Endometrial microvascular endothelial cells (primary cell): ENCODE results near the gene FAM107B. TPM values are rescaled to one million over a fixed set of nuclear protein-coding genes. Genes with fewer than 3 reads are reported as not detected.

Experiments
- in situ Hi-C: cut with HindIII; loops from 2 replicates; pipeline ENCODE4 v1.10.0; 2017; ENCODE audit warnings: low sequenced_read_pairs, low pct_unique_long_range_greater_than_20kb; ENCODE audit errors: inconsistent ontology term
- total RNA-seq: library from RNA; depleted of rRNA; stranded (reverse); fragments of >200 nt; gene quantifications from one replicate; pipeline ENCODE4 v1.2.3, GENCODE V29; 2015; ENCODE audit errors: inconsistent ontology term

Gene FAM107B
- total RNA-seq, 1 donor from 2014 or later, result 77.7 TPM

DNA sequence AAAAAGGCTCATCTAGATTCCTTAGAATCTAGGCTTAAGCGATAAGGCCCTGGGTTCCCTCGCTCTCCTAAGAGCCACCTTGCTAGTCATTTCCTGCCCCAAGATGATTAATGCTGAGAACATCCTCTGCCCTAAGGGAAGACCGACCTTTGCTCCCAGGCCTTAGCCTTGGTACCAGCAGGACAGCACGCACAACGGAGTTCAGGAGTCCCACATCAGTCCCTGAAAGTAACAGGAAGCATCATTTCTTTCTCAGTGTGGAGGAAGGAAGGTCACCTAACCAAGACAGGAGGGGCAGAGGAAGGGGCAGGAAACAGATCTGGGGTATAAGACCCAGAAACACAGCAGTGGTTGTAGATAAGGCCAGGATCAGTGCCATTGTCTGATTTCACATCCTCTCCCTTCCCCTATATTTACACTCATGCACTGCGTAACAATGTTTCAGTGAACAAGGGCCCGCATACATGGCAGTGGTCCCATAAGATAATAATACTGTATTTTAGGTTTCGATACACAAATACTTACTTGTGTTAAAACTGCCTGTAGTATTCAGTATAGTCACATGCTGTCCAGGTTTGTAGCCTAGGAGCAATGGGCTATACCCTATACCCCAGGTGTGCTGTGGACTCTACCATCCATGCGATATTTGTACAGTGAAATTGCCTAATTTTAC, 8.1 kb upstream of the FAM107B start:
- in situ Hi-C loops, result loop anchor here (25.0 kb wide), 1 partner anchor 196 kb away; no protein-coding TSS in a partner anchor

GRCh38 chr10:14781763-14782162, 7.1 kb upstream of the FAM107B start:
- in situ Hi-C loops, result loop anchor here (25.0 kb wide), 1 partner anchor 194 kb away; no protein-coding TSS in a partner anchor

DNA sequence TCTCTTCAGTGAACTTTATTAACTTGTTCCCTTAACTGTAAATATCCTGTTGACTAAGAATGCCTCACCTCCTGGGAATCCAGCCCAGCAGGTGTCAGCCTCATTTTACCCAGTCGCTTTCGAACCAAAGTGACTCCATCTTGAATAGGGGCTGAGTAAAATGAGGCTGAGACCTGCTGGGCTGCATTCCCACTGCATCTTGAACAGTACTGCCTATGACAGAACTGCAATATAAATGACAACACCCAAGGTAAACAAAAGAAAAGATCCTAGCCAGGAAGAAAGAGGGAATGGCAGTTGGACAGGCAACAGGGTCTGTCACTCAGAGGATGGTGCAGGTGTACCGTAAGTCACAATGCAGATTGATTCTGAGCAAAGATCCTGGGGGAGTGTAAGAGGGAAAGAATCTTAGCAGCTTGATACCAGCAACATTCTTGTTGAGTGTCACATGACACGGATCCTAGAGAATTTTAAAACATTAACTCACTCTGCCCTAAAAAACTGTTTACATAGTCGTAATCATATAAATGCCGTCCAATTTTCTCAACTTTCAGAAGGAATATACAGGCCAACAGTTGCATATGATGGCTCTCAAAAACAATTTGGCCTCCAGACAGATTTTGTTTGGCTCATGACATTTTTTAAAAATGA, 4.4 kb upstream of the FAM107B start:
- in situ Hi-C loops, result loop anchor here (25.0 kb wide), 1 partner anchor 192 kb away; no protein-coding TSS in a partner anchor

GRCh38 chr10:14776546-14776945, 1.8 kb upstream of the FAM107B start:
- in situ Hi-C loops, result loop anchor here (25.0 kb wide), 1 partner anchor 189 kb away; no protein-coding TSS in a partner anchor

DNA sequence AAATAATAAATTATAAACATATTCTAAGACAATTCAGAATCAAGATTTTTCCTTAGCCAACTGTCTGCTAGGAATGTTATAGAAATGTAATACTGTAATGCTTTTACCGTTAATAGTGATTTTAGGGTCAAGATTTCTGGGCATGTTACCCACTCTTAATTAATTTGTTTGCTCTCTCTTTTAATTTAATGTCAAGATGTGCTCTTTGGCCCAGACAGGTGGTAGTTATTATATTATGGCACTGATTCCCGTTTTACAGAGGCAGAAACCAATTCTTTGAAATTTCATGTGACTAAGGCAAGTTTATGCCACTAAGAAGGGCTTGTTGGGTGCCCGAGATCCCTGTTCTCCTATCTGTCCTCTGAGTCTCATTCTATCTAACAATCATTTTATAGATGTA, 959 bp upstream of the FAM107B start:
- in situ Hi-C loops, result loop anchor here (25.0 kb wide), 1 partner anchor 188 kb away; no protein-coding TSS in a partner anchor

DNA sequence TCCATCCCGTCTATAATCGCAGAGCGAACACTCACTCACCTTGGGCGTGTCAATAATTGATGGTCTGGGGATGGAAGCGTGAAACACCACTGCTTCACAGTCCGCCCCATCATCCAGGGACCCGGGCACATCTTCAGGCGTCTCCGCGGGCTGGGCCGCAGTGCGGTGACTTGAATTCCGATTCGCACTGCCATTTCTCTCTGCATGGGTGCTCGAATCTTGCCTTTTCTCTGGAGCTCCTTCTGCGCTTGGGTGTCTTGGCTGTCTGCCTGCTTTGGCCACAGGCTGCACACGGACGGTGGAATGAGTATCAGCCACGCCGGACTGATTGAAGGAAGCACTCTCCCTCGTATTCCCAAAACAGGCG, 500 bp downstream of the FAM107B start:
- in situ Hi-C loops, result no loop called here

GRCh38 chr10:14773551-14774213, 1.0 kb downstream of the FAM107B start:
- in situ Hi-C loops, result no loop called here

- in situ Hi-C loops, result no loop called here
These were observed 2.3 kb downstream of the FAM107B start for GRCh38 chr10:14772399-14772798.

- in situ Hi-C loops, result no loop called here
These were observed 3.8 kb downstream of the FAM107B start for GRCh38 chr10:14770927-14771326.

- in situ Hi-C loops, result no loop called here
These were observed 13.3 kb downstream of the FAM107B start for GRCh38 chr10:14761372-14761771.

- in situ Hi-C loops, result no loop called here
These were observed 15.6 kb downstream of the FAM107B start for GRCh38 chr10:14758994-14759664.

DNA sequence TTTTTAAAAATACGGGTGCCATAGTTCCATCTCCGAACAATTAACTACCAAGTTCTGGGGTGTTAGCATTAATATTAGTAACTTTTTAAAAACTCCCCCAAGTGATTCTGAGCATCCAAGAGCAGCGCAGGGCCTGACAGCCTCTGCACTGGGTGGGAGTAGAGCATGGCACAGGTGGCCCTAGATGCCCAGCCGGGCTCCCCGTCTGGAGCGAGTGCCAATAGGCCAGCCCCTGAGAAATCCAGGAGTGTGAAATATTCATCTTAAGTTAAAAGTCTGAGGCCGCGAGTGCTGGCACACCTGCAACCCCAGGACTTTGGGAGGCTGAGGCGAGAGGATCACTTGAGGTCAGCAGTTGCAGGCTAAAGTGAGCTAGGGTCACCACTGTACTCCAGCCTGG, 16.2 kb downstream of the FAM107B start:
- in situ Hi-C loops, result no loop called here

DNA sequence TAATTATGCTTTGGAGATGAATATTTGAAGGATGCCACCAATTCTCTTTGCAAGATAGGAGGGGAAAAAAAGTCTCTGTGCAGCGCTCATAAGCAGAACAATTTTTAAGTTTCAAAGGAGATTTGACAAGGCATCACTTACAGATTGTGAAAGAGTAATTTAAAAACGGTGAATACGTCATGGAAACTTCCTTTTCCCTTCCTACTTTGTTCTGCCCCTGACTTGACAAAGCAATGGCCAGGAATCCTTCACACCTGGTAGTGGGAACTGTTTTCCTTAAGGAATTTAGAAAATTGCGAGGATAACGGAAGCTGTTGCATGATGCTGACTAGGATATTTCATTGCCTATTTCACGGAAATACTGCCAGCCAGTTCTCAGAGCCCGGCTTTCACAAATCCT, 16.7 kb downstream of the FAM107B start:
- in situ Hi-C loops, result no loop called here

DNA sequence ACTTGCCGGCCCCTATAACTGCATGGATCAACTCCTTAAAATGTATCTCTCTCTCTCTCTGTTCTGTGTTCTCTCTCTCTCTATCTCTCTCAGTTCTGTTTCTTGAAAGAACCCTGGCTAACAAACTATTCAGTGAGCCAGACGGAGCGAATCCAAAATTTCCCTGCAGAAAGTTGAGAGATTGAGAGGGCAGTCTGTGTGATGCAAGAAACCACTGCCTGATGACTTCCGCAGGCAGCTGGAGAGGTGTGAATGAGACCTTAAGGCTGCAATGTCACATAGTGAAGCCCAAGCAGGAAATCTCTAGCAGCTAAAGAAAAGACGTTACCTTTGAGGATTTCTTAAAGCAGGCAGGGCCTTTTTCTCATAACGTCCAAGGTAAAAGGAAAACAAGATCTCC, 17.3 kb downstream of the FAM107B start:
- in situ Hi-C loops, result no loop called here

GRCh38 chr10:14753441-14753840, 21.3 kb downstream of the FAM107B start:
- in situ Hi-C loops, result no loop called here

DNA sequence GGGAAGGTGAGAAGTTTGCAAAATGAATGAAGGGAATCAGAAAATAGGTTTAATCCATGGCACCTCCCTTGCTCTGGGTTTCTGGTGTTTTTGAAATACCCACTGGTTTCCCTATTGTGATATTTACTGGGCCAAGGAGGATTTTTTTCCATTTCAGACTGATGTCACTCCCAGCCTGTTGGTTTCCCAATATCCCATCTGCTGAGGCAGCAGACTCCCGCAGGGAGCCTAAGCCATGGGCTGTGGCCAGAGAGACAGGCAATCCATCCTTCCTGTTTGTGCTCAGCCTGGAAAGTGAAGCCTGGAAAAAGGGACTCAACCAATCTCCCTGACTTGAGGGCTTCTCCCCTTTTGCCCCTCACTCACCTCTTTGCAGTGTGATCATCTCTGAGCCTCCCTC, 22.8 kb downstream of the FAM107B start:
- in situ Hi-C loops, result no loop called here

DNA sequence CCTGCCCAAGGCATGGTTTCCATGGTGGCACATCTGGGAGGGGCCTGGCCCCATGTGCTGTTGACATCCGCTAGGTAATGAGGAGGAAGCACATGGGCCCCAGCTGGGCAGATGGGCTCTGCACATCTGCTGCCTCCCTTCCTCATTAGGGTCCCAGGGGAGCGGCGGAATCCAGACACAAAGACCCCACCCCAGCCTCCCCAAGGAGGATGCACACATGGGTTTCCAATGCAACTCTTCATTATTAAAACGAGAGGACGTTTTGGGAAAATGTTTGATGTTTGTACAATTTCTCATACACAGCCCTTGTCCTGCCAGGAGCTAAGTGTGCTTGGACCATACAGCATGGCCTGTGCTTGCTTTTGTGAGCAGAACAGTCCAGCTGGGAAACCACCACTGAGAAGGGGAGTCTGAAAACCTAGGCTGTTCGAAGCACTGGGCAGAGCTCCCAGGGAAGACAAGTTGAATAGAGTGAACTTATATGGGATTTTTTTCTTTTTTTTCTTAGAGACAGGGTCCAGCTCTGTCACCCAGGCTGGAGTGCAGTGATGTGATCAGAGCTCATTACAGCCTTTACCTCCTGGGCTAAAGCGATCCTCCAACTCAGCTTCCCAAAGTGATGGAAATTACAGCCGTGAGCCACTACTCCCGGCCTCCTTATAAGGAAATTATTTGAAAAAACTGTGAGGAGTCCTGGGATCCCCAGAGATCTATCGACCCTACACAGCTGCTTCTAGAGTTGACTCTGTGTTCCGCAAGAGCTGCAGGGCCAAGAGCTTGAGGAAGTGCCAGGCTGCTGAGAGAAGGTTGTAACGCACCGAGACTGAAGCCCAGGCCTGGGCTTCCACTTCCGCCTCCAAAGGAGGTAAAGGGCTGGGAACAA, 23.4 kb downstream of the FAM107B start:
- in situ Hi-C loops, result no loop called here

GRCh38 chr10:14749070-14749809, 25.5 kb downstream of the FAM107B start:
- in situ Hi-C loops, result no loop called here
